GM19468 (cell line): Measurements from ENCODE around the gene ALDH16A1.

Experiments
- ATAC-seq: cut with Tn5 transposase; IDR thresholded peaks from one replicate; pipeline ENCODE4 v1.9.1; 2021; ENCODE audit warnings: mild to moderate bottlenecking, moderate library complexity, moderate number of reproducible peaks; ENCODE audit not compliant: unreplicated experiment; ENCODE audit errors: extremely low read depth

The ALDH16A1 gene

GRCh38 chr19:49506575-49507105, 53.6 kb downstream of the ALDH16A1 start:
- no peak for ATAC-seq

DNA sequence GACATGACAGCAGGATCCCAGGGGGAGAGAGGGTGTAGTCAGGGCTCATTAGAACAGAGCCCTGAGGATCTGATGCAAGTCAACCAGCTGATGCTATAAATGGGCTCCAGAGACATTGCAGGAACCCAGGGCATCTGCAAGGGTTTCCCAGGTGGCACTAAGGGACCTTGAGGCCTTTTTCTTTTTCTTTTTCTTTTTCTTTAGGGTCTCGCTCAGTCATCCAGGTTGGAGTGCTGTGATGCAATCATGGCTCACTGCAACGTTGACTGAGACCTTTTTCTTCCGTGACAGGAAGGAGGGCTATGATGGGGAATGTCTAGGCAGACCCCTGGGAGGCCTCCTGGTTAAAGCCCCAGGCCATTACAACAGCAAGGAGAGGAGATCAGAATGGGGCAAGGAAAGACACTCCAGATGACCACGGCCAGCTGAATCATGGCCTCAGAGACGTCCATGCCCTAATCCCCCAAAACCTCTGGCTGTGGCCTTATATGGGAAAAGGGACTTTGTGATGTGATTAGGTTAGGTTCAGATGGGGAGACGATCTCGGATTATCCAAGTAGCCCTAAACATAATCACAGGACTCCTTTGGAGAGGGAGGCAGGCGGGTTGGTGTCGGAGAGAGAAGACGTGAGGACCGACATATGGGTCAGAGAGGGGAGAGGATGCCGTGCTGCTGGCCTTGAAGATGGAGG, 54.9 kb downstream of the ALDH16A1 start:
- no peak for ATAC-seq

DNA sequence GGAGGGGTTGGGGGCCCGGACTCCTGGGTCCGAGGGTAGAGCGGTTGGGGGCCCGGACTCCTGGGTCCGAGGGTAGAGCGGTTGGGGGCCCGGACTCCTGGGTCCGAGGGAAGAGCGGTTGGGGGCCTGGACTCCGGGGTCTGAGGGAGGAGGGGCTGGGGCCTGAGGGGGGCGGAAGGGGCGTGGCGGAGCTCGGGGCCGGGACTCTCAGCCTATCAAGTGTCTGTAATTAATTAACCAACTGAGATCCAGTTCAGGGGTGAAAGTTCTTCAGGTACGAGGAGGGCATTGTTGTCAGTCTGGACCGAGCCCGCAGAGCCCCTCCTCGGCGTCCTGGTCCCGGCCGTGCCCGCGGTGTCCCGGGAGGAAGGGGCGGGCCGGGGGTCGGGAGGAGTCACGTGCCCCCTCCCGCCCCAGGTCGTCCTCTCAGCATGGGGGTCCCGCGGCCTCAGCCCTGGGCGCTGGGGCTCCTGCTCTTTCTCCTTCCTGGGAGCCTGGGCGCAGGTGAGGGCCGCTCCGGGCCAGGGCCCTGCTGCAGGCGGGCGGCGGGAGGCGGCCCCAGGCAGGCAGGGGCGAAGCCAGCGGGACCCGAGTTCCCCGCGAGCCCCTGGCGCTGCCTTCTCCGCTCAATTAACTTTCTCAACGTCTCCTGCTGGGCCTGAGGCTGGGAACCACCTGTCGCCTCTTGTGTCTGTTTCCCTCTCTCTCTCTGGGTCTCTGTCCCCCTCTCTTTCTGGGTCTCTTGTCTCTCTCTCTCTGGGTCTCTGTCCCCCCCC, 60.1 kb downstream of the ALDH16A1 start:
- no peak for ATAC-seq

- no peak for ATAC-seq
These were observed 60.7 kb downstream of the ALDH16A1 start for GRCh38 chr19:49513746-49514118.

- ATAC-seq = no peak
These were observed 61.1 kb downstream of the ALDH16A1 start for GRCh38 chr19:49514151-49514550.

DNA sequence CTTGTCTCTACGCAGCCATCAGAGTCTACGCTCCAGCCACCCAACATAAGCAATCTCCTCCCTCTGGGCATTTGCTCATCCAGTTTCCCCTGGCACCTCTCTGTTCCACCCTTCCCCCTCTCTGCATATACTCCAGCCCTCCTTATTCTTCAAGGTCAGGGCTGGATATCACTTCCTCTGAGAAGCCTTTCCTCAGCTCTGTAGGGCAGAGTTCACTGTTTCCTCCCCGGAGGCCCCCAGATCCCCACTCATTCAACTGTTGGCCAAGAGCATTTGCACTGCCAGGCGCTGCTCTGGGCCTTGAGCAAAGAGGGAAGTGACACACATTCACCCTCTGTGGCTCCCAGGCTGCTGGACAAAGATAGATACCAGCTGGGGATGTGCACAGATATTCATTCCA, 62.7 kb downstream of the ALDH16A1 start:
- no peak for ATAC-seq

- ATAC-seq = no peak
These were observed 65.0 kb downstream of the ALDH16A1 start for GRCh38 chr19:49518033-49518432.
